Nephron progenitor cell (in vitro differentiated cells): ENCODE results near the gene RAC2.

Experiments used
- DNase-seq: peaks from one replicate; pipeline ENCODE4 v3.0.0; 2021
- H3K27ac Mint-ChIP-seq: 2 replicates; pipeline ENCODE4 v1.8.0; 2021; ENCODE audit warnings: mild to moderate bottlenecking, moderate library complexity, mixed read lengths
- H3K27me3 Mint-ChIP-seq: 2 replicates; pipeline ENCODE4 v1.8.0; 2021; ENCODE audit warnings: mild to moderate bottlenecking, low read depth, mixed read lengths; ENCODE audit not compliant: poor library complexity
- H3K36me3 Mint-ChIP-seq: 2 replicates; pipeline ENCODE4 v1.8.0; 2021; ENCODE audit warnings: low read depth, mixed read lengths
- H3K4me1 Mint-ChIP-seq: 2 replicates; pipeline ENCODE4 v1.8.0; 2021; ENCODE audit warnings: mixed read lengths
- H3K4me3 Mint-ChIP-seq: 2 replicates; pipeline ENCODE4 v1.8.0; 2021; ENCODE audit warnings: mild to moderate bottlenecking, moderate library complexity, mixed read lengths
- H3K9me3 Mint-ChIP-seq: 2 replicates; pipeline ENCODE4 v1.8.0; 2021; ENCODE audit warnings: mild to moderate bottlenecking, moderate library complexity, mixed read lengths
- CTCF ChIP-seq: fragments of 200-600 bp; sonication (generic); IDR thresholded peaks from 2 replicates; pipeline ENCODE4 v1.5.0; 2021; ENCODE audit warnings: antibody characterized with exemption

RAC2 gene

GRCh38 chr22:37283393-37283937 lies 39.4 kb upstream of the RAC2 start:
- Mint-ChIP-seq H3K27me3 (peaks cover 48% of the 10 kb centered on the region), H3K4me3 (no peak overlapping the region), H3K36me3 (no peaks in the 10 kb centered on the region), H3K4me1 (peaks cover 29% of the 10 kb centered on the region), H3K27ac (no peak overlapping the region), H3K9me3 (no peaks in the 10 kb centered on the region)
- TF ChIP-seq CTCF, result no peak
- no peak for DNase-seq

GRCh38 chr22:37282385-37282677 lies 38.3 kb upstream of the RAC2 start, which contains the start of gene CYTH4:
Gene CYTH4 (plus strand): TSS chr22:37282508. CDS start chr22:37282570, 62 bp downstream.
- no peak for DNase-seq
- Mint-ChIP-seq H3K9me3 (no peaks in the 10 kb centered on the region), H3K4me3 (no peak within 1 kb of the TSS), H3K4me1 (peaks cover 29% of the 10 kb centered on the region), H3K27ac (no peak within 1 kb of the TSS), H3K36me3 (no peaks in the 10 kb centered on the region), H3K27me3 (peaks cover 44% of the 10 kb centered on the region)
- no peak for TF ChIP-seq CTCF

- H3K27ac Mint-ChIP-seq, result no peak overlapping the region
- no peak for DNase-seq
- no peaks in the 10 kb centered on the region for H3K36me3 Mint-ChIP-seq
- H3K27me3 Mint-ChIP-seq, result peaks cover 40% of the 10 kb centered on the region
- no peaks in the 10 kb centered on the region for H3K9me3 Mint-ChIP-seq
- no peak for TF ChIP-seq CTCF
- peaks cover 31% of the 10 kb centered on the region for H3K4me1 Mint-ChIP-seq
- no peak overlapping the region for H3K4me3 Mint-ChIP-seq
Measured at GRCh38 chr22:37281646-37282384, 37.7 kb upstream of the RAC2 start.

GRCh38 chr22:37281195-37281594 lies 37.1 kb upstream of the RAC2 start:
- Mint-ChIP-seq H3K4me3 (no peak overlapping the region), H3K4me1 (peaks cover 33% of the 10 kb centered on the region), H3K36me3 (no peaks in the 10 kb centered on the region), H3K9me3 (no peaks in the 10 kb centered on the region), H3K27me3 (peaks cover 34% of the 10 kb centered on the region), H3K27ac (no peak overlapping the region)
- no peak for TF ChIP-seq CTCF
- no peak for DNase-seq

GRCh38 chr22:37280718-37281117 lies 36.6 kb upstream of the RAC2 start:
- Mint-ChIP-seq H3K27ac (no peak overlapping the region), H3K27me3 (peaks cover 30% of the 10 kb centered on the region), H3K36me3 (no peaks in the 10 kb centered on the region), H3K4me3 (no peak overlapping the region), H3K4me1 (peaks cover 33% of the 10 kb centered on the region), H3K9me3 (no peaks in the 10 kb centered on the region)
- TF ChIP-seq CTCF, result no peak
- no peak for DNase-seq
